ENCODE results near the gene NRP1. TPM values are rescaled to one million over a fixed set of nuclear protein-coding genes. Genes with fewer than 3 reads are reported as not detected.

Gene NRP1
- polyA plus RNA-seq, 1 of the 3 experiments (the other 2 are of a cell fraction), result 129 TPM

- Histone ChIP-seq H3K9ac (no peak overlapping the region), H4K20me1 (ENCODE audit: insufficient read depth) (no peaks in the 10 kb centered on the region), H3K4me3 (ENCODE audit: low read depth in 2 of 2, low read length in 1 of 2) (no peak overlapping the region), H2AFZ (ENCODE audit: low read depth) (no peak overlapping the region), H3K27me3 (ENCODE audit: insufficient read depth) (no peaks in the 10 kb centered on the region), H3K27ac (ENCODE audit: low read depth in 2 of 2, low read length in 1 of 2) (0 out of 4 replicates have a peak overlapping the region, but pooled peaks of 1 of the 2 experiments have one; percentile 5), H3K4me1 (ENCODE audit: control insufficient read depth in 1 of 2, insufficient read depth in 2 of 2, low read depth in 1 of 2, low read length in 1 of 2) (peaks cover 0 to under 1% of the 10 kb centered on the region in 2 experiments; a peak in 2 of 4 replicates), H3K9me3 (no peaks in the 10 kb centered on the region), H3K79me2 (ENCODE audit: insufficient read depth) (peaks cover 5% of the 10 kb centered on the region; the same call in 1 of the 2 replicates), H3F3A (replicated peaks; ENCODE audit: insufficient read depth) (peaks cover 9% of the 10 kb centered on the region), H3K36me3 (replicated peaks in 1 of 2; ENCODE audit: control insufficient read depth in 1 of 2, insufficient read depth in 2 of 2, low read length in 1 of 2) (peaks cover 59 to 83% of the 10 kb centered on the region in 2 experiments), H3K9me2 (no peaks in the 10 kb centered on the region), H3K4me2 (no peak overlapping the region)
- ChIA-PET POLR2A (no interaction called here), CTCF (interaction anchor here (0.6 to 2.5 kb wide), 5 partner anchors 8 to 1438 kb away, joined by 3 to 20 read pairs (median 4); no protein-coding TSS in a partner anchor)
- 93% methylated on average over 4 of the region's 4 CpGs for WGBS (ENCODE audit: low lambda C conversion rate)
- no peak for DNase-seq
- TF ChIP-seq SMC3 (IDR thresholded peaks at IDR 0.05; ENCODE audit: low read depth, low read length), result no peak
- no peak for TF ChIP-seq MXI1 (IDR thresholded peaks at IDR 0.05; ENCODE audit: low read depth, low read length)
- no peak for TF ChIP-seq ELF1 (IDR thresholded peaks at IDR 0.05)
- TF ChIP-seq CTCF (IDR thresholded peaks at IDR 0.05), result no peak
- no peak for TF ChIP-seq POLR2AphosphoS5 (IDR thresholded peaks at IDR 0.05; ENCODE audit: low read depth, low read length)
- no peak for TF ChIP-seq FOSL2 (IDR thresholded peaks at IDR 0.05; ENCODE audit: borderline replicate concordance, low read depth)
Measured at GRCh38 chr10:33201056-33201780, 133.2 kb downstream of the NRP1 start.

DNA sequence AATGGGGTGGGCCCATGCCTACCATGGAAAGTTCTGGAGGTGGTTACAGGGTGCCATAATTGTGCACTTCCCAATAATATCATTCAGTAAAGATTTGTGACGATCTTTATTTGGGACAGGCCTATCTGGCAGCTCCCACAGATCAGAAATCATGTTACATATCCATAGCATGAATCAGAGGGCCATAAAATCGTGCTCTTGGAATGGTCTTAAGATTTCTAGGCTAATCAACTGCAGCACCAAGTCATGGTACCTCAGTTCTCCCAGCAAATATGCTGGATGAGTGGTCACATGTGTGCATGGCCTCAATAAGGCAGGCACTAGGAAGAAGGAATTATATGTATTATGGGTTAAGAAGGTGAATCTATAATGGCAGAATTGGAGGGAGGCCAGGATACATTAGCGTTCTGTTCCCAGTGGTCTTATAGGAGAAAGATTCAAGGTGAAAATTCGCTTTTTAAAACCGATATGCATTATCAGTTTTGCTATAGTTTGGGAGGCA, 134.7 kb downstream of the NRP1 start:
- TF ChIP-seq RXRA (IDR thresholded peaks at IDR 0.05; ENCODE audit: borderline replicate concordance, low read depth) (no peak), SIN3A (IDR thresholded peaks at IDR 0.05; ENCODE audit: borderline replicate concordance, low read depth, low read length) (no peak), CTCF (IDR thresholded peaks at IDR 0.05) (no peak), USF1 (IDR thresholded peaks at IDR 0.05; ENCODE audit: borderline replicate concordance, low read depth) (no peak), ZBTB33 (IDR thresholded peaks at IDR 0.05; ENCODE audit: borderline replicate concordance, low read depth) (no peak), MXI1 (IDR thresholded peaks at IDR 0.05; ENCODE audit: low read depth, low read length) (no peak), NRF1 (IDR thresholded peaks at IDR 0.05; ENCODE audit: low read depth, low read length) (no peak), FOXJ3 (CRISPR knock-in tag; IDR thresholded peaks at IDR 0.05) (no peak), ELF1 (IDR thresholded peaks at IDR 0.05) (no peak), IRF3 (IDR thresholded peaks at IDR 0.05; ENCODE audit: low read depth, low read length) (no peak), FOSL2 (IDR thresholded peaks at IDR 0.05; ENCODE audit: borderline replicate concordance, low read depth) (no peak), RCOR1 (IDR thresholded peaks at IDR 0.05; ENCODE audit: low read length) (no peak), RAD21 (IDR thresholded peaks at IDR 0.05; ENCODE audit: low read length) (no peak)
- TF ChIP-seq, protein P1, sequence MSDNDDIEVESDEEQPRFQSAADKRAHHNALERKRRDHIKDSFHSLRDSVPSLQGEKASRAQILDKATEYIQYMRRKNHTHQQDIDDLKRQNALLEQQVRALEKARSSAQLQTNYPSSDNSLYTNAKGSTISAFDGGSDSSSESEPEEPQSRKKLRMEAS (IDR thresholded peaks at IDR 0.05; ENCODE audit: low read depth), result no peak
- no peak overlapping the region for H3K4me2 ChIP-seq
- H3F3A ChIP-seq (replicated peaks; ENCODE audit: insufficient read depth), result peaks cover 22% of the 10 kb centered on the region
- no peak overlapping the region for H3K9ac ChIP-seq
- no peaks in the 10 kb centered on the region for H3K27me3 ChIP-seq (ENCODE audit: insufficient read depth)
- peaks cover 54 to 85% of the 10 kb centered on the region in 2 experiments for H3K36me3 ChIP-seq (replicated peaks in 1 of 2; ENCODE audit: control insufficient read depth in 1 of 2, insufficient read depth in 2 of 2, low read length in 1 of 2)
- H3K4me3 ChIP-seq (ENCODE audit: low read depth in 2 of 2, low read length in 1 of 2), result no peak overlapping the region
- 90% methylated on average over 5 of the region's 5 CpGs for WGBS (ENCODE audit: low lambda C conversion rate)
- H3K4me1 ChIP-seq (ENCODE audit: control insufficient read depth in 1 of 2, insufficient read depth in 2 of 2, low read depth in 1 of 2, low read length in 1 of 2), result peaks cover 0 to 15% of the 10 kb centered on the region in 2 experiments; a peak in 2 of 4 replicates
- H3K9me3 ChIP-seq, result no peaks in the 10 kb centered on the region
- H3K9me2 ChIP-seq, result no peaks in the 10 kb centered on the region
- no peak overlapping the region for H3K27ac ChIP-seq (ENCODE audit: low read depth in 2 of 2, low read length in 1 of 2)
- H3K79me2 ChIP-seq (ENCODE audit: insufficient read depth), result no peaks in the 10 kb centered on the region
- CTCF ChIA-PET, result no interaction called here
- no peaks in the 10 kb centered on the region for H4K20me1 ChIP-seq (ENCODE audit: insufficient read depth)
- DNase-seq, result no peak
- no peak overlapping the region for H2AFZ ChIP-seq (ENCODE audit: low read depth)
- POLR2A ChIA-PET, result no interaction called here

All from SK-N-SH (cell line).